GM10248 (cell line): ENCODE data around the gene NDUFA7.

Source experiments
- CTCF ChIA-PET: fragments of 300-600 bp; sonication (Branson Sonifier 250); formaldehyde crosslinking; extraction: SDS; loops from one replicate; lab custom pipeline; 2021; ENCODE audit warnings: antibody characterized with exemption; lab: Yijun Ruan, JAX
- POLR2A ChIA-PET: fragments of 350-650 bp; sonication (Branson Sonifier 250); formaldehyde crosslinking; extraction: SDS; loops from one replicate; lab custom pipeline; 2020; ENCODE audit warnings: antibody characterized with exemption; lab: Yijun Ruan, JAX
- DNase-seq: peaks from one replicate; pipeline ENCODE4 v3.0.0; 2012; ENCODE audit errors: extremely low spot score
- TF ChIP-seq, protein P1 (sequence below): IDR thresholded peaks from 2 replicates; pipeline ENCODE4 v1.5.1; 2012; ENCODE audit warnings: mild to moderate bottlenecking, low read depth; ENCODE audit errors: extremely low read depth, missing control alignments, control extremely low read depth

Gene NDUFA7

DNA sequence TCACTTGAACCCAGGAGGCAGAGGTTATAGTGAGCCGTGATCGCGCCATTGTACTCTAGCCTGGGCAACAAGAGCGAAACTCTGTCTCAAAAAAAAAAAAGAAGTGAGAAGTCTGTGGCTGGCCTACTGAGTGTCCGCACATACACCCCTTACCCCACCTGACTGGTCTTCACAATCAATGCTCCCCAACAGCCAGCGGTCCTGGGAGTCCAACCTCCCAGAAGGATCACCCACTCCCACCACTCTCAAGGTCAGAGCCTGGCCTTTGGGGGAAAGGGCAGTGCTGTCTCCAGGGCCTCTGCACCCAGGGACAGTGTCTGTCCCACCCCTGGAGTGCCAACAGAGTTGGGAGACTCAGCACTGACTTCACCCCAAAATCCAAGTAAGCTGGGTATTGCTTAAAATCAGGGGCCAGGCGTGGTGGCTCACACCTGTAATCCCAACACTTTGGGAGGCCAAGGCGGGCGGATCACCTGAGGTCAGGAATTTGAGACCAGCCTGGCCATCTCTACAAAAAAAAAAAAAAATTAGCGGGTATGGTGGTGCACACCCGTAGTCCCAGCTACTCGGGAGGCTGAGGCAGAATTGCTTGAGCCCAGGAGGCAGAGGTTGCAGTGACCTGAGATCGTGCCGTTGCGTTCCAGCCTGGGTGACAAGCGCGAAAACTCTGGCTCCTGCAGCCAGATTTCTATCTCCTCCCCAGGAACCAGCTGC, 10.7 kb downstream of the NDUFA7 start:
- TF ChIP-seq, protein P1, sequence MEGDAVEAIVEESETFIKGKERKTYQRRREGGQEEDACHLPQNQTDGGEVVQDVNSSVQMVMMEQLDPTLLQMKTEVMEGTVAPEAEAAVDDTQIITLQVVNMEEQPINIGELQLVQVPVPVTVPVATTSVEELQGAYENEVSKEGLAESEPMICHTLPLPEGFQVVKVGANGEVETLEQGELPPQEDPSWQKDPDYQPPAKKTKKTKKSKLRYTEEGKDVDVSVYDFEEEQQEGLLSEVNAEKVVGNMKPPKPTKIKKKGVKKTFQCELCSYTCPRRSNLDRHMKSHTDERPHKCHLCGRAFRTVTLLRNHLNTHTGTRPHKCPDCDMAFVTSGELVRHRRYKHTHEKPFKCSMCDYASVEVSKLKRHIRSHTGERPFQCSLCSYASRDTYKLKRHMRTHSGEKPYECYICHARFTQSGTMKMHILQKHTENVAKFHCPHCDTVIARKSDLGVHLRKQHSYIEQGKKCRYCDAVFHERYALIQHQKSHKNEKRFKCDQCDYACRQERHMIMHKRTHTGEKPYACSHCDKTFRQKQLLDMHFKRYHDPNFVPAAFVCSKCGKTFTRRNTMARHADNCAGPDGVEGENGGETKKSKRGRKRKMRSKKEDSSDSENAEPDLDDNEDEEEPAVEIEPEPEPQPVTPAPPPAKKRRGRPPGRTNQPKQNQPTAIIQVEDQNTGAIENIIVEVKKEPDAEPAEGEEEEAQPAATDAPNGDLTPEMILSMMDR, result no peak
- ChIA-PET CTCF (interaction anchor here (1.1 to 2.4 kb wide), 4 partner anchors 8 to 49 kb away, joined by 3 to 7 read pairs (median 6); partner anchors contain the start of genes NDUFA7 and RPS28), POLR2A (interaction anchor here (0.6 kb wide), 1 partner anchor 10 kb away, joined by 3 read pairs; no protein-coding TSS in a partner anchor)
- no peak for DNase-seq

DNA sequence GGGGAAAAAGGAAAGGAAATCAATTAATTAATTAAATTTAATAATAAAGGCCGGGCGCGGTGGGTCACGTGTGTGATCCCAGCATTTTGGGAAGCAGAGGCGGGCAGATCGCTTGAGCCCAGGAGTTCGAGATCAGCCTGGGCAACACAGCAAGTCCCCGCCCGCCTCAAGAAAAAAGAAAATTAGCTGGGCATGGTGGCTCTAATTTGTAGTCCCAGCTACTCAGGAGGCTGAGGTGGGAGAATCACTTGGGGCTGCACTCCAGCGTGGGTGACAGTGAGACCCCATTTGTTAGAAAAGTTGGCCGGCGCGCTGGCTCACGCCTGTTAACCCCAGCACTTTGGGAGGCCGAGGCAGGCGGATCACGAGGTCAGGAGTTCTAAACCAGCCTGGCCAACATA, 12.3 kb downstream of the NDUFA7 start:
- TF ChIP-seq, protein P1, result no peak
- ChIA-PET CTCF (no interaction called here), POLR2A (interaction anchor here (0.6 kb wide), 1 partner anchor 12 kb away, joined by 4 read pairs; the partner anchor contains the start of genes NDUFA7 and RPS28)
- no peak for DNase-seq

DNA sequence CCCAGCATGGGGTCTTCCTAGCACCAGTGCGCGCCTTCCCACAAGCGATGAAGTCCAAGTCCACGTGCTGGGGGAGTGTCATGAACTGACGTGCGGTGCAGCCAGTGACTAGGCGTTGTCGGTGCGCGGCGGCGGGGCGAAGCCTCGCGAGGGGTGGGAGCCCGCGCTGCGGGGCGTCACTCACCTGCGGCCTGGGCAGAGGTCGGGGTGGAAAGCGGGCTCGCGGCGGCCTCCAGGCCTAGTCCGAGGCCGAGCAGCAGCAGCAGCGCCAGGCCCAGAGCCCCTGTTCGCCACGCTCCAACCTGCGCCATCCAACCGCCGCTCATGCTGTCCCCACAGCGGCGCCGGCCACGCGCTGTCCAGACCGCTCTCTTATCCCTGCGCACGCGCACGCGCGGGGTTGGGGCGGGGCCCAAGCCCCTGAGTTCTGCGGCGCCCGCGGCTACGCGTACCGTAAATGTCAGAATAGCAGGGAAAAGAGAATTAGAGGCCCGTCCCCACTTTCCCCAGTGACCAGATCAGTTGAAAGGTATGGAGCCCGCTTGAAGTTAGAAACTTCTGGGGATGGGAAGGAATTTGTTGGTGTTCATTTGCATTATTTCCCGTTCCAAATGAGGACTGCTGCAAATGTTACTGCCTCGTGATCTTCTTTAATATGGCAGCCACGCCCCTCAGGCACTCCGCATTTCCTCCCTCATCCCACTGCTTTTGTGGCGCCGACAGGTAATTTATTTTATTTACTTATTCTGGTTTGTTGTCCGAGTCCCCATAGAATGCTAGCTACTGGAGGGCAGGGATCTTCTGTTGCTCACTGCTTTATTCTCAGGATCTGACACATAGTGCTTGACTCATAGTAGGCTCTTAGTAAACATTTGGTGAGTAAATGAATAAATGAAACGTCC, 13.0 kb downstream of the NDUFA7 start, which contains the start of gene CD320:
Gene CD320, minus strand, starts transcription at position 394 of the 902 bp plus-strand sequence. Its CDS starts 68 bp downstream, at position 326.
- ChIA-PET CTCF (interaction anchor here (1.9 kb wide), 1 partner anchor 106 kb away, joined by 4 read pairs; the partner anchor contains the start of gene MARCHF2), POLR2A (interaction anchor here (0.7 kb wide), 1 partner anchor 15 kb away, joined by 3 read pairs; no protein-coding TSS in a partner anchor)
- peak; percentile 94 for DNase-seq
- TF ChIP-seq, protein P1, result no peak

DNA sequence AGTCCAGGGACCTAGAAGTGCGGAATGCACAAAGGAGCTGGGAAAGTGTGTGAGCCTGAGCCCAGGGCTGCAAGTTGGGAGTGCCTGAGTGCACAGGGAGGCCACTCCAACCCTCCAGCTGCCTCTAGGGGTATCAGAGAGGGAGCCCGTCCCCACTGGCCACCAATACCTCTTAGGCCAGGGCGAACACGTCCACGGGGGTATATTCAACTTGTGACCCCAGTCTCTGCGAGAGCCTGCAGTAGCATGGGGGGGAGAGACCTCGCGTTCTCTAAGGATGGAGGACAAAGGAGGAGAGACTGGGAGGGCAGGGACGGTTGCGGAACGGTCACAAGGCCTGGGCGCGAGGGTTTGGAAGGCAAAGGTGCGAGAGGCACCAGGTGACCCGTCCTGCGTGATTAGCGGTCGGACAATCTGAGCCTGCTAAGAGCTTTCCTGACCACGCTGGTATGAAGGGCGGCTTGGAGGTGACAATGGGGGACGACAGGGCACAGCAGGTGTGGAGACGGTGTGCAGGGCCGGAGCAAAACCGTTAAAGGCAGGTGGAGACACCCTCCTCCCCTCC, 13.7 kb downstream of the NDUFA7 start:
- POLR2A ChIA-PET, result interaction anchor here (0.7 kb wide), 1 partner anchor 16 kb away, joined by 3 read pairs; no protein-coding TSS in a partner anchor
- TF ChIP-seq, protein P1, result no peak
- CTCF ChIA-PET, result interaction anchor here (1.9 kb wide), 1 partner anchor 106 kb away, joined by 4 read pairs; the partner anchor contains the start of gene MARCHF2
- DNase-seq, result no peak

DNA sequence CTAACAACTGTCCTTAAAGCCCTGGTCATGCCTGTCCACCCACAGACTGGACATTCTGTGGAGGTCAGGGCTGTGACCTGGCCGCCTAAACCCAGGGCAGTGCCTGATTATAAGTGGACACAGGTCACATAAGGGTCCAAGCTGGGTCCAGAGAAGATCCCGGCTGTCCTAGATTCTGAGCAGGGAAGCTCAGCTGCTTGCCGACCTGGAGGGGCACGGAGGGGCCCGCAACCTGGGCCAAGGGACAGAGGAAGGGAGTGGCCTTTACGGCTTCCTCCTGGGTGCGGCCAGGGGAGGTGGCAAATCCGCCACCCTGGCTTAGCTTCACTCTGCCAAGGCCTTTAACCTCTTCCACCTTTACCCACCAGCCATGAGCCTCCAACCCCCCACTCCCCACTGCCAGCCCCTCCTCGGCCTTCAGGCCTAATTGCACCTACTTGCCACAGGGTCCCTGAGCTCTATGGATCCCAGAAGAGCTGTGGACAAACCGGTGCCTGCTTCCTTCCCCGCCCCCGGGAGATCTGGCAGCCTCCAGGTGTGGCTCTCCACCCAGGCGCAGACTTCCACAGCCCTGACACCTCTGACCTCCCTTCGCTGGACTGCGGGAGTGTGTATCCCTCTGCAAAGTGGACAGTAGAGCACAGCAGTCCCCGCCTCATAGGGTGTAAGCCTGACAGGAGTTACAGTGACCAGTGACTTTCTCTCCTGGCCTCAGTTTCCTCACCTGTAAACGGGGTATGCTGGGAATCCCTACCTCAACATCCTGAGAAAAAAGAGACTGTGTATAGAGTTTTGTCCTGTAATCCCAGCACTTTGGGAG, 14.7 kb downstream of the NDUFA7 start:
- ChIA-PET POLR2A (no interaction called here), CTCF (interaction anchor here (1.9 kb wide), 1 partner anchor 107 kb away, joined by 4 read pairs; the partner anchor contains the start of gene MARCHF2)
- DNase-seq, result no peak
- TF ChIP-seq, protein P1, result no peak
